Endothelial cell (in vitro differentiated cells): ENCODE results near the gene SNRNP200. TPM values are rescaled to one million over a fixed set of nuclear protein-coding genes. Genes with fewer than 3 reads are reported as not detected.
"Not testable (repeated sequence)": the region's sequence is repeated elsewhere in the genome, so short reads cannot be mapped to it uniquely, and the experiment has no call there.

ENCODE experiments used
- DNase-seq: peaks from one replicate; pipeline ENCODE4 v3.0.0; 2021; ENCODE audit warnings: low spot score
- H3K27ac Mint-ChIP-seq: one replicate; pipeline ENCODE4 v1.8.0; 2021; ENCODE audit warnings: mixed read lengths, inconsistent platforms; ENCODE audit not compliant: unreplicated experiment
- H3K27me3 Mint-ChIP-seq: one replicate; pipeline ENCODE4 v1.8.0; 2021; ENCODE audit warnings: mild to moderate bottlenecking, moderate library complexity, mixed read lengths, inconsistent platforms; ENCODE audit not compliant: unreplicated experiment
- H3K36me3 Mint-ChIP-seq: one replicate; pipeline ENCODE4 v1.8.0; 2021; ENCODE audit warnings: mild to moderate bottlenecking, low read depth, mixed read lengths, inconsistent platforms; ENCODE audit not compliant: unreplicated experiment
- H3K4me1 Mint-ChIP-seq: one replicate; pipeline ENCODE4 v1.8.0; 2021; ENCODE audit warnings: mild to moderate bottlenecking, mixed read lengths, inconsistent platforms; ENCODE audit not compliant: unreplicated experiment
- H3K4me3 Mint-ChIP-seq: one replicate; pipeline ENCODE4 v1.8.0; 2021; ENCODE audit warnings: mild to moderate bottlenecking, mixed read lengths, inconsistent platforms; ENCODE audit not compliant: unreplicated experiment
- H3K9me3 Mint-ChIP-seq: one replicate; pipeline ENCODE4 v1.8.0; 2021; ENCODE audit warnings: mixed read lengths, inconsistent platforms; ENCODE audit not compliant: unreplicated experiment
- CTCF ChIP-seq: fragments of 200-600 bp; sonication (generic); IDR thresholded peaks from one replicate; pipeline ENCODE4 v1.5.0; 2021; ENCODE audit warnings: antibody characterized with exemption; ENCODE audit not compliant: unreplicated experiment
- total RNA-seq: library from RNA; stranded (reverse); fragmentation: NEBNext Ultra II Directional; extraction: Animal tissue kit (Norgen Biotek cat#: 25700); gene quantifications from one replicate; pipeline ENCODE4 v1.2.1, GENCODE V29; 2021; ENCODE audit not compliant: unreplicated experiment

Gene SNRNP200
- total RNA-seq, 1 donor from 2014 or later = 168 TPM

DNA sequence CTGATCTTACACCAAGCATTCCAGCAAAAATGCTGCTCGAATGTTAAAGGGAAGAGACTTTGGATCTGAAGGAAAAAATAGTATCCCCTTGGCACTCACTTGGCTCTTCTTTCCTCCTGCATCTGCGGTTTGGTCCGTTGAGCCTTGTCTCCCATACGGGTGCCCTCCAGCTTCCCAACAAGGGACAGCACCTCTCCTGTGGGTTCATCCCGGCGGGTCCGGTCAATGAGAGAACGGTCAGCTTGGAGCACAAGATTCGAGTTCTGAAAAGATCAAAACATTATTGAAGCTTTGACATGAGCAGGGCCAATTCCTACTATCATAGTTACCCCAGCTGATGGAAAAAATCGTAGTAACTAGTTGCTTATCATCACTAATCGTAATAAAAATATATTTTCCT is 740 bp downstream of the SNRNP200 start:
- H3K4me3 Mint-ChIP-seq = peak overlapping the region; percentile 99
- H3K27ac Mint-ChIP-seq = peak overlapping the region; percentile 95
- no peak for DNase-seq
- H3K36me3 Mint-ChIP-seq = peaks cover 31% of the 10 kb centered on the region
- TF ChIP-seq CTCF = no peak
- H3K27me3 Mint-ChIP-seq = peaks cover 3% of the 10 kb centered on the region
- H3K9me3 Mint-ChIP-seq = no peaks in the 10 kb centered on the region
- H3K4me1 Mint-ChIP-seq = peaks cover 26% of the 10 kb centered on the region

DNA sequence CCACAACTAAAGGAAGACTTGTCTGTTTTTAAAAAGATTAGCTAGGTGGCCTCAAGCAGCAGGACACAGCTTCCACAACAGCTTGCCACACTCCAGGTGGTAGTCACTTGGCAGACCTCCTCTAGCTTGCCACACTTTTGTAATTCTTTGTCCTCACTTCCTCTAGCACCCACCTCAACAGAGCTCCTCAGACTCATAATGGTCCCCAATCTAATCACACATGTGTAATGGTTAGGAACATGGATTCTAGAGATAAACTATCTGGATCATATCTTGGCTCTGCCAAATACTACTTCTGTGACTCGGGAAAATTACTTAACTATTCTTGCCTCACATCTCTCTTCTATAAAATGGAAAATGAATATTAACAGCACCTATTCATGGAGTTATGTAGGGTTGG is 3.5 kb downstream of the SNRNP200 start:
- no peak for TF ChIP-seq CTCF
- Mint-ChIP-seq H3K36me3 (peaks cover 53% of the 10 kb centered on the region), H3K9me3 (no peaks in the 10 kb centered on the region), H3K27ac (no peak overlapping the region), H3K4me1 (peaks cover 30% of the 10 kb centered on the region), H3K4me3 (peak overlapping the region; percentile 6), H3K27me3 (peaks cover 3% of the 10 kb centered on the region)
- DNase-seq = no peak

DNA sequence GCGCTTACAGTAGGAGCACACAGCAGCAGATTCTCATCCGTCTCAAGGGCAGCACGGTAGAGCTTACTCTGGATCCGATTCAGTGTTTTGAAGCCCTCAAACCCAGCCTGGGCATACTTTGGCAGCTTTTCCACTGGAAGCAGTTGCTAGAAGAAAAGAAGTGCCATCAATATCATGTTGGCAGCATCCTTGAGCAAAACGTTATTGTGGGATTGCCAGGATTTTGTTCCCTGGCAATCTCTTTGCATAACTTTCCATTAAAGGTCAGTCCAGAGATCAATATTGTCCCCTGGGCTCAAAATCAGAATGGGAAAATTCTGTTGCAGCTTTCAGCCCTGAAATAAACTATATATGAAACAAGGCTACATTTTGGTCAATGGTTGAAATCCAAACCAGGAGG is 8.4 kb downstream of the SNRNP200 start:
- TF ChIP-seq CTCF = no peak
- Mint-ChIP-seq H3K9me3 (no peaks in the 10 kb centered on the region), H3K4me1 (peaks cover 4% of the 10 kb centered on the region), H3K27ac (no peak overlapping the region), H3K4me3 (no peak overlapping the region), H3K36me3 (peaks cover 70% of the 10 kb centered on the region), H3K27me3 (no peaks in the 10 kb centered on the region)
- DNase-seq = no peak

DNA sequence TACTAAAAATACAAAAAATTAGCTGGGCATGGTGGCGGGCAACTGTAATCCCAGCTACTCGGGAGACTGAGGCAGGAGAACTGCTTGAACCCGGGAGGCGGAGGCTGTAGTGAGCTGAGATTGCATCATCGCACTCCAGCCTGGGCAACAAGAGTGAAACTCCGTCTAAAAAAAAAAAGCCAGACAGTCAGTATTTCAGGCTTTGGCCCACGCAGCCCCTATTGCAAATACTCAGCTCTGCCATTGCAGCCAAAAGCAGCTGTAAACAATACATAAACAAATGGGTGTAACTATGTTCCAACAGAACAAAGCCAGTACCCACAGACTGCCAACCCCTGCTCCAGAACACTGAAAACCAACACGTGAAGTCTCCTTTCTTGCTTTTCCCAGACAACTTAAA is 11.1 kb downstream of the SNRNP200 start:
- not testable (repeated sequence) for H3K27me3 Mint-ChIP-seq, DNase-seq, H3K27ac Mint-ChIP-seq, H3K9me3 Mint-ChIP-seq, H3K4me1 Mint-ChIP-seq, H3K4me3 Mint-ChIP-seq
- peaks cover 67% of the 10 kb centered on the region for H3K36me3 Mint-ChIP-seq

- Mint-ChIP-seq H3K27ac (no peak overlapping the region), H3K4me3 (no peak overlapping the region), H3K9me3 (no peaks in the 10 kb centered on the region), H3K27me3 (no peaks in the 10 kb centered on the region), H3K36me3 (peaks cover 68% of the 10 kb centered on the region), H3K4me1 (no peaks in the 10 kb centered on the region)
- no peak for TF ChIP-seq CTCF
- DNase-seq = no peak
These were observed 13.6 kb downstream of the SNRNP200 start for GRCh38 chr2:96291751-96292150.
